Kidney (tissue), 14 donors: ENCODE results near the gene LMBR1. TPM values are rescaled to one million over a fixed set of nuclear protein-coding genes. Genes with fewer than 3 reads are reported as not detected.
"Not testable (repeated sequence)": the region's sequence is repeated elsewhere in the genome, so short reads cannot be mapped to it uniquely, and the experiment has no call there.

ENCODE experiments used
- DNase-seq, 5 donors: peaks; one replicate each; pipeline ENCODE4 v3.0.0-alpha.2; 2013 to 2020
- FAIRE-seq: peaks from 2 replicates; lab custom pipeline; 2012; peaks lifted over from hg19 to GRCh38; lab: Jason Lieb, UNC
- H3K27ac ChIP-seq, 2 donors: one replicate each; pipeline ENCODE4 v1.7.0; 2013; ENCODE audit warnings: low read depth in 2 of 2, low read length in 2 of 2, inconsistent platforms in 1 of 2
- H3K27me3 ChIP-seq: one replicate; pipeline ENCODE4 v1.7.1; 2013; ENCODE audit warnings: low read length, inconsistent platforms; ENCODE audit not compliant: control insufficient read depth, insufficient read depth
- H3K36me3 ChIP-seq, 3 donors: one replicate each; pipeline versions ENCODE4 v1.7.0 to v1.7.1; 2013; ENCODE audit warnings: low read length in 3 of 3, control low read depth in 1 of 3, inconsistent platforms in 1 of 3; ENCODE audit not compliant: insufficient read depth in 3 of 3, control insufficient read depth in 2 of 3
- H3K4me1 ChIP-seq, 3 donors: one replicate each; pipeline versions ENCODE4 v1.7.0 to v1.7.1; 2013; ENCODE audit warnings: low read length in 3 of 3, inconsistent platforms in 1 of 3, low read depth in 1 of 3; ENCODE audit not compliant: control insufficient read depth in 2 of 3, insufficient read depth in 2 of 3
- H3K4me3 ChIP-seq, 3 donors: one replicate each; pipeline versions ENCODE4 v1.7.0 to v1.8.1; 2013; ENCODE audit warnings: low read length in 3 of 3, control low read depth in 1 of 3, inconsistent platforms in 1 of 3
- H3K9ac ChIP-seq, 3 donors: one replicate each; pipeline versions ENCODE4 v1.7.0 to v1.7.1; 2013; ENCODE audit warnings: low read length in 3 of 3, control low read depth in 1 of 3, inconsistent platforms in 1 of 3
- H3K9me3 ChIP-seq, 3 donors: one replicate each; pipeline versions ENCODE4 v1.7.0 to v1.7.1; 2013; ENCODE audit warnings: low read length in 3 of 3, control low read depth in 1 of 3, inconsistent platforms in 1 of 3; ENCODE audit not compliant: control insufficient read depth in 2 of 3, insufficient read depth in 1 of 3
- intact Hi-C: fragments of 100-400 bp; cut with DNase I; formaldehyde crosslinking; loops from one replicate; pipeline ENCODE4 v1.11.1; 2022
- polyA plus RNA-seq: library from polyadenylated mRNA; stranded (reverse); fragments of 350-450 nt; fragmentation: Illumina TruSeq; extraction: RNeasy Lipid Tissue Mini Kit (QIAGEN cat#74804); gene quantifications from one replicate; pipeline ENCODE4 v1.2.3, GENCODE V29; 2014; ENCODE audit warnings: low read depth, low replicate concordance; ENCODE audit not compliant: insufficient read depth
- total RNA-seq: library from RNA; stranded (reverse); fragmentation: NEBNext Ultra II Directional; extraction: Animal tissue kit (Norgen Biotek cat#: 25700); gene quantifications from one replicate; pipeline ENCODE4 v1.2.1, GENCODE V29; 2021
- TF ChIP-seq, protein P1 (sequence below): IDR thresholded peaks from 3 replicates; pipeline ENCODE4 v1.5.1; 2012; ENCODE audit warnings: mild to moderate bottlenecking, moderate library complexity, borderline replicate concordance; ENCODE audit not compliant: insufficient read depth; ENCODE audit errors: extremely low read depth
- donor health status: control.
- donor health status: control.
- donor health status: control.
- donor health status: control.
- donor health status: control.
- donor health status: DM: yes; HTN: yes; CAD: no.
- donor health status: Normal renal cell carcinoma (clear cell type).

The LMBR1 gene
- total and polyA plus RNA-seq, 2 donors from 2014 or later, result 19.6 to 82.6 TPM

DNA sequence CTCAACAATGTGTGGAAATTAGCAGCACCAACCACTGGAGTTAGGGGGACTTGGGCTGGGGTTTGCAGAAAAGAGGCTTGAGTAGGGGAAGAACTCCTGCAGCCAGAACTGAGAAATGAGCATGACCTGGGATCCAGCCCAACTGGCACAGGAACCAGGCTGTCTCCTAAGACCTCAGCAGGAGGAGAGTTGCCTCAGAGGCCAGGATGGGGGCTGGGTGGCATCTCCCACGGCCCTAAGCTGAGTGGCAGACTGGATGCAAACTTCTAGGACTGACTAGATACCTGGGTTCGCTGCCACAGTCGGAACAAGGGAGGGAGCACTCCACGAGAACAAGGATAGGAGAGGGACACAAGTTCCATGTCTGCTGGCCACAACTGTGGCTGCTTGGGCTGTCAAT is 189.8 kb downstream of the LMBR1 start:
- Histone ChIP-seq H3K9me3 (peaks cover 0 to 2% (median 0%) of the 10 kb centered on the region in 3 donors), H3K27me3 (no peaks in the 10 kb centered on the region), H3K36me3 (no peaks in the 10 kb centered on the region), H3K4me1 (no peaks in the 10 kb centered on the region), H3K4me3 (no peak overlapping the region), H3K27ac (no peak overlapping the region), H3K9ac (no peak overlapping the region)
- FAIRE-seq (no peak), DNase-seq (no peak)
- intact Hi-C loops, result no loop called here
- TF ChIP-seq, protein P1, sequence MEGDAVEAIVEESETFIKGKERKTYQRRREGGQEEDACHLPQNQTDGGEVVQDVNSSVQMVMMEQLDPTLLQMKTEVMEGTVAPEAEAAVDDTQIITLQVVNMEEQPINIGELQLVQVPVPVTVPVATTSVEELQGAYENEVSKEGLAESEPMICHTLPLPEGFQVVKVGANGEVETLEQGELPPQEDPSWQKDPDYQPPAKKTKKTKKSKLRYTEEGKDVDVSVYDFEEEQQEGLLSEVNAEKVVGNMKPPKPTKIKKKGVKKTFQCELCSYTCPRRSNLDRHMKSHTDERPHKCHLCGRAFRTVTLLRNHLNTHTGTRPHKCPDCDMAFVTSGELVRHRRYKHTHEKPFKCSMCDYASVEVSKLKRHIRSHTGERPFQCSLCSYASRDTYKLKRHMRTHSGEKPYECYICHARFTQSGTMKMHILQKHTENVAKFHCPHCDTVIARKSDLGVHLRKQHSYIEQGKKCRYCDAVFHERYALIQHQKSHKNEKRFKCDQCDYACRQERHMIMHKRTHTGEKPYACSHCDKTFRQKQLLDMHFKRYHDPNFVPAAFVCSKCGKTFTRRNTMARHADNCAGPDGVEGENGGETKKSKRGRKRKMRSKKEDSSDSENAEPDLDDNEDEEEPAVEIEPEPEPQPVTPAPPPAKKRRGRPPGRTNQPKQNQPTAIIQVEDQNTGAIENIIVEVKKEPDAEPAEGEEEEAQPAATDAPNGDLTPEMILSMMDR, result no peak

DNA sequence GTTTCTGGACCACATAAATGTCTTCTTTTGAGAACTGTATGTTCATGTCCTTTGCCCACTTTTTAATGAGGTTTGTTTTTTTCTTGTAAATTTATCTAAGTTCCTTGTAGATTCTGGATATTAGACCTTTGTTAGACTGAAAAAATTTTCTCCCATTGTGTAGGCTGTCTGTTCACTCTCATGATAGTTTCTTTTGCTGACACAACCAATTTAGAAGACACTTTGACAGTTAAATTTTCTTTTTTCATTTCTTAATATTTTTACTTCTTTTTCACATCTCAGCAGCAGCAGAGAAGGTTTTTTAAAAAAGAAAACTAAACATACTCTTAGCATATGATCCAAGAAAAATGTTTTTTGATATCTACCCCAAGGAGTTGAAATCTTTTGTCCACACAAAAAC is 190.6 kb downstream of the LMBR1 start:
- no peak overlapping the region for H3K9ac ChIP-seq
- H3K36me3 ChIP-seq, result no peaks in the 10 kb centered on the region
- FAIRE-seq (no peak), DNase-seq (no peak)
- no peaks in the 10 kb centered on the region for H3K4me1 ChIP-seq
- H3K9me3 ChIP-seq, result peaks cover 0 to 5% (median 0%) of the 10 kb centered on the region in 3 donors
- H3K27ac ChIP-seq, result no peak overlapping the region
- H3K4me3 ChIP-seq, result no peak overlapping the region
- TF ChIP-seq, protein P1, result no peak
- intact Hi-C loops, result no loop called here
- H3K27me3 ChIP-seq, result no peaks in the 10 kb centered on the region

DNA sequence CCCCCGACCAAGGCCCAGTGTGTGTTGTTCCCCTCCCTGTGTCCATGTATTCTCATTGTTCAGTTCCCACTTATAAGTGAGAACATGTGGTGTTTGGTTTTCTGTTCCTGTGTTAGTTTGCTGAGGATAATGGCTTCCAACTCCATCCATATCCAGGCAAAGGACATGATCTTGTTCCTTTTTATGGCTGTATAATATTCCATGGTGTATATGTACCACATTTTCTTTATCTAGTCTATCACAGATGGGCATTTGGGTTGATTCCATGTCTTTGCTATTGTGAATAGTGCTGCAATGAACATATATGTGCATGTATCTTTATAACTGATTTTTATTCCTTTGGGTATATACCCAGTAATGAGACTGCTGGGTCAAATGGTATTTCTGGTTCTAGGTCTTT is 191.2 kb downstream of the LMBR1 start:
- H3K36me3 ChIP-seq, H3K9me3 ChIP-seq, H3K9ac ChIP-seq, H3K4me1 ChIP-seq, intact Hi-C loops, H3K27me3 ChIP-seq, DNase-seq, FAIRE-seq, H3K4me3 ChIP-seq, H3K27ac ChIP-seq: not testable (repeated sequence)

DNA sequence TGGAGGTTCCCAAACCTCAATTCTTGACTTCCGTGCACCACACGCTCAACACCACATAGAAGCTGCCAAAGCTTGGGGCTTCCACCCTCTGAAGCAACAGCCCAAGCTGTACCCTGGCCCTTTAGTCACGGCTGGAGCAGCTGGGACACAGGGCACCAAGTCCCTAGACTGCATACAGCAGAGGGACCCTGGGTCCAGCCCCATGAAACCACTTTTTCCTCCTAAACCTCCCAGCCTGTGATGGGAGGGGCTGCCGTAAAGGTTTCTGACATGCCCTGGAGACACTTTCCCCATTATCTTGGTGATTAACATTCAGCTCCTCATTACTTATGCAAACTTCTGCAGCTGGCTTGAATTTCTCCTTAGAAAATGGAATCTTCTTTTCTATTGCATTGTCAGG is 194.5 kb downstream of the LMBR1 start:
- H3K27ac ChIP-seq, H3K4me1 ChIP-seq, intact Hi-C loops, H3K9me3 ChIP-seq, H3K4me3 ChIP-seq, FAIRE-seq, H3K27me3 ChIP-seq, H3K36me3 ChIP-seq, H3K9ac ChIP-seq, DNase-seq: not testable (repeated sequence)

DNA sequence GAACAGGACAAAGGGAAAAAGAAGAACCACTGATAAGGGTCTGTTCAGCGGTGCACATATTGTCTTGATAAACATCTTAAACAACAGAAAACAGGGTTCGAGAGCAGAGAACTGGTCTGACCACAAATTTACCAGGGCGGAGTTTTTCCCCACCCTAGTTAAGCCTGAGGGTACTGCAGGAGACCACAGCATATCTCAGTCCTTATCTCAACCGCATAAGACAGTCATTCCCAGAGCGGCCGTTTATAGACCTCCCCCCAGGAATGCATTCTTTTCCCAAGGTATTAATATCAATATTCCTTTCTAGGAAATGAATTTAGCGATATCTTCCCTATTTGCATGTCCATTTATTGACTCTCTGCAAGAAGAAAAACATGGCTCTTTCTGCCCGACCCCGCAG is 195.7 kb downstream of the LMBR1 start:
- H3K4me1 ChIP-seq, intact Hi-C loops, H3K27ac ChIP-seq, DNase-seq, H3K4me3 ChIP-seq, FAIRE-seq, H3K9ac ChIP-seq, H3K36me3 ChIP-seq, H3K27me3 ChIP-seq, H3K9me3 ChIP-seq: not testable (repeated sequence)
